Stimulated activated CD8-positive, alpha-beta memory T cell treated with anti-CD3 and anti-CD28 coated beads, Interleukin-4, amount 100 ng/mL, for 4 hours (primary cell): ENCODE measurements around the gene ZBED4.

ENCODE experiments used
- DNase-seq, 2 donors: peaks; one replicate each; pipeline ENCODE4 v3.0.0-alpha.2; 2020; ENCODE audit warnings: low read depth in 2 of 2, low spot score in 1 of 2

ZBED4 gene

DNA sequence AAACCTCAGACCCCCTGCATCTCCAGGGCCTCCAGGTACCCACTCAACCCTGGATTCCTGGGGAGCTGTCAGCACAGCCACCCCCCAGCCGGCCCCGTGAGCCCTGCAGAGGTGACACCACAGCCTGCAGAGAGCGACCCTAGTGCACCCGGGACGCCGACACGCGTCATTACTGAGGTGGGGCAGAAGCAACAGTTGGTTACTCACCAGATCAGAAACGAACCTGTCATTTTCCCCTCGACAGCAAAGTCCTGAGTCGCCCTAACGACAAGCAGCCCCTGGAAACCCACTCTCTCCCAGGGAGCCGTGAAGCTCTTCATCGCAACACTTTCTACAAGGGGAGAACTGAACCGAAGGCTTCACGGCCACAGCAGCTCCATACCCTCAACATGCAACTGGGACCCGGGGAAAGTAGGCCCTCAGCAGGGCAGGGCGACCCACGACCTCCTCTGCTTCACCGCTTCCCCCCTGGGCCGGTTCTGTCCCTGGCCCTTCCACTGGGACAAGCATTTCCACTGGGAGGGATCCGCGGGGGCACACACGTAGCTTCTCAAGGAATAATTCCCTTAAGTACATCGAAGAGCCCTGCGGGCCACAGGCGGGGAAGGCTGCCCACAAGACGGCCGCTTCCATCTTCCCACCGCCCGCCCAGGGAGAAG, 27.6 kb upstream of the ZBED4 start:
- DNase-seq = peak; percentile 27 to 53

DNA sequence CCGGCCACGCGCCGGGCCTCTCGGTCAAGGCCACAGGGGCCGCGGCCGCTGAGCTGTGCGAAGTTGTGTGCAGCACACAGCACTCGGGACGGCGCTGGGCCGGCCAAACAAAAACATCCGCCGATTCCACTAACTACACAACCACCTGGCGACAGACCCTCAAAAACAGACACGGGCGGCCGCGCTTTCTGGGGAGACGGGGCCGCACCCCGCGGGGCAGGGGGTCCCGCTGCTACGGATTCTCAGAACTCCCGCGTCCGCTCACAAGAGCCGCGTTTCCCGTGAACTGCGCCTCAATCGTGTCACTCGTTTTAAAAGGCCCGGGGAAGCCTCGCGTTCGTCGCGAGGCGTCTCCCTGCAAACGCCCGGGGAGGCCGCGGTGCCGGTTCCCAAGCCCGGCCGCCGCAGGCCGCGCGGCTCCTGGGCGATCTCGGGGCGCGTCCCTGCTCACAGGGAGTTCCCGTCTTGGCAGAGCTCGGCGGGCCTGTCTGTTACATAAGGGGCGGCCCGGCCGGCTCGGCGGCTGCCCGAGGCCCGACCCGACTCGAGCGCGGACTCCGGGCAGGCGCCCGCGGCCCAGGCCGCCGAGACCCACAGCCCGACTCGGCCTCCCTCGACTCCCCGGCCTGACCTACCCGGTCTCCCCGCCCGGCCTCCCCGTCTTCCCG, 26.9 kb upstream of the ZBED4 start:
- no peak for DNase-seq

DNA sequence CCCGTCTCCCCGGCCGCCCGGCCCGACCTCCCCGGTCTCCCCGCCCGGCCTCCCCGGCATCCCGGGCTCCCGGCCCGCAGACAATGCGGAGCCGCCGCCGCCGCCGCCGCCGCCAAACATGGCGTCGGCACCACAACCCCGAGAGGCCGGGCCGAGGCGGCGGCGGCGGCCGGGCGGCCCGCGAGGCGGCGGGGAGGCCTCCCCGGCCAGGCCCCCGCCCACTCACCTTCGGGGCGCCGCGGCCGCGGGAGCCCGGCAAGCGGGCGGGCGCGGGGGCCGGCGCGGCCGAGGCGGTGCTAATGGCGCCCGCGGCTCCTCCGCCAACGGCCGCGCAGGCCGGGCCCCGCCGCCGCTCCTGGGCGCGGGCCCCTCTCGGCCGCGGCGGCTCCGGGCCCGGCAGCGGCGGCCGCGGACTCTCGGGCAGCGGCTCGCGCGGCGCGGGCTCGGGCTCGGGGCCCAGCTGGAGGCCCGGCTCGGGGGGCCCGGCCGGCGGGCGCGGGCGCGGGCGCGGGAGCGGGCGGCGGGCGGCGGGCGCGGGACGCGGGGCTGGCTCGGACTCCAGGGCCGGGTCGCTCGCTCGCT, 26.3 kb upstream of the ZBED4 start:
- DNase-seq = no peak

DNA sequence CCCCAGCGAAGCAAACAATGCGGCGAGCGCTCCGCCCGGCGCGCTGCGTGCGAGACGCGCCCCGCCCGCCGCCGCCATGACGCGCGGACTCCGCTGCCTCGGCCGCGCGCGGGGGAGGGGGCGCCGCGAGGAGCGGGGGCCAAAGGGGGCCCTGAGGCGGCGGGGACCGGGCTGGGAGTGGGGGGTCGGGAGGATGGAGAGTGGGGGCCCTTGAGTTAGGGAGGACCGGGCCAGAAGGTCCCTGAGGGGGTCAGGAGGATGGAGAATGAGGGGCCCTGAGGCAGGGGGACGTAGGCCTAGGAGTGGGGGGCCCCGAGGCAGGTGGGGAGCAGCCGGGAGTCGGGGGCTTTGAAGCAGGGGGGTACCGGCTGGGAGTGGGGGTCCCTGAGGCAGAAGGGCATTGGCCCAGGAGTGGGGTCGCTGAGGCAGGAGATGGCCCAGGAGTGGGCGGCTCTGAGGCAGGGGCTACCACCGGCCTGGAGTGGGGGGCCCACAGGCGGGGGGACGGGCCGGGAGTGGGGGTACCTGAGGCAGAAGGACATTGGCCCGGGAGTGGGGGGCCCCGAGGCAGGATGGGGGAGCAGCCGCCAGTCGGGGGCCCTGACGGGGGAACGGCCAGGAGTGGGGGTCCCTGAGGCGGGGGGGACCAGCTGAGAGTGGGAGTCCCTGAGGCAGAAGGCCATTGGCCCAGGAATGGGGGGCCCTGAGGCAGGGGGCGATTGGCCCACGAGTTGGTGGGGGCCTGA, 25.6 kb upstream of the ZBED4 start, which contains the start of gene BRD1:
Gene BRD1, minus strand, starts transcription at position 21 of the 746 bp plus-strand sequence. CDS start 3,556 bp downstream, outside the sequence.
- no peak for DNase-seq

- DNase-seq = no peak
Observed at GRCh38 chr22:49828599-49828965, 25.1 kb upstream of the ZBED4 start.

GRCh38 chr22:49829044-49829853, 24.4 kb upstream of the ZBED4 start:
- DNase-seq = no peak

DNA sequence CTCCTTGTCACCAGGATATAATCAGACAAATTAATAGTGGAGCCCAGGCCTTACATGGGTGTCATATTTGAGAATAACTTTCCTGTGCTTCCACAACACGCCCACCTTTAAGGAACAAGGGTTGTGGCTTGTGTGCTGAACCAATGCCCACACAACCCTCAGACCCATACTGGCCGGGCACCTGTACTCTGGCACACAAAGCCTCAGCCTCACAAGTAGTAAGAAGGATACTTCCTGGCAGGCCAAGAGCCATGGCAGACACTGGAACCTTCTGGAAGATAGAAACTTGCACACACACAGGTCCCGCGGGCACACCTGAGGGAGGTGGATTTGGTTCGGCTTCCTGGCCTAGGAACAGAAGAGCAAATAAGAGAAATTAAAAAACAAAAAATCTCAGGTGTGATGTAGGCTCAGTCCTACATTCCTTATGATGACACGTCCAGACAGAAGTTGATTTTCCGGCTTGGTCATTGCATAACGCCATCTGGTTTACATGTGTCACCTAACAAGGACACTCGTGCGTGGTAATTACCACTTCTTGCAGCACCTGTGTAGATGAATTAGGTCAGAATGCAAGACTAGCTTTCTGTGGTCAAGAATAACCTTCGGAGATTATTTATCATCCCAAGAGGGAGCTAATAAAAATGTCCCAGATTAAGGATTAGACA, 20.2 kb upstream of the ZBED4 start:
- DNase-seq = no peak

GRCh38 chr22:49838771-49839717, 14.6 kb upstream of the ZBED4 start:
- DNase-seq = peak; percentile 70 to 80

- DNase-seq = no peak
Observed at GRCh38 chr22:49845241-49845640, 8.4 kb upstream of the ZBED4 start.

- DNase-seq = no peak
Observed at GRCh38 chr22:49845666-49846459, 7.8 kb upstream of the ZBED4 start.

DNA sequence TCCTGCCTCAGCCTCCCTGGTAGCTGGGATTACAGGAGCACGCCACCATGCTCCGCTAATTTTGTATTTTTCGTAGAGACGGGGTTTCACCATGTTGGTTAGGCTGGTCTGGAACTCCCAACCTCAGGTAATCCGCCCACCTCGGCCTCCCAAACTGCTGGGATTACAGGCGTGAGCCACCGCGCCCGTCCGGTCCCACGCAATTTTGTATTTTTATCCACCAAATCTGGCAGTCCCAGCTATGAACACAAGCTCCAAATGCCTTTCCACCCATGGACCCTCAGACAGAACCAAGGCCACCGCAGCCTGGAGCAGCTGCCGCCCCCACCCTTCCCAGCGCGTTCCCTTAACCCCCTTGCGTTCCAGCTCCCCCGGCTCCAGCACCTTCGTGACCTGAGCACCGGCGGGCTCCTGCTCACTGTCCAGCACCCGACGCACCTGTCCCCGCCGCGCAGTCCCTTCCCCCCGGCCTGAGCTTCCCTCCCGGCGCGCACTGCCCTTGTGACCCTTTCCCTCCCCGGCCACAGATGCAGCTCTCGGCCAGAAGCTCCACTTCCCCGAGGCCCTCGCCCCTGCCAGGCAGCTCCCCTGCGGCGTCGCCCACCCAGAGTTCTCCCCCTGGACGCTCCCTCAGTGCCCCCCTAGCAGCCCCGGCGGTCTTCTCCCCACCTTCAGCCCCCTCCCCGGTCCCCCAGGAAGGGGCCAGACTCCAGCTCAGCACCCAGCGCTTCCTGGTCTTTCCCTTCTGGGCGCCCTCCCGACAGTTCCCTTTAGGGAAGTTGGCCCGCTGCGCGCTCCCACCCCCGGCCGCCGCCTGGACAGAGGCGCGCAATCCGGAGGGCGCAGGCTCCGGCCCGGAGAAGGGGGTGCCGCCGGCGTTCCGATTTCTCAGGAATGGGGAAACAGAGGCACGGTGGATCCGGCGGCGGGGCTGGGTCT, 5.6 kb upstream of the ZBED4 start:
- DNase-seq = no peak

DNA sequence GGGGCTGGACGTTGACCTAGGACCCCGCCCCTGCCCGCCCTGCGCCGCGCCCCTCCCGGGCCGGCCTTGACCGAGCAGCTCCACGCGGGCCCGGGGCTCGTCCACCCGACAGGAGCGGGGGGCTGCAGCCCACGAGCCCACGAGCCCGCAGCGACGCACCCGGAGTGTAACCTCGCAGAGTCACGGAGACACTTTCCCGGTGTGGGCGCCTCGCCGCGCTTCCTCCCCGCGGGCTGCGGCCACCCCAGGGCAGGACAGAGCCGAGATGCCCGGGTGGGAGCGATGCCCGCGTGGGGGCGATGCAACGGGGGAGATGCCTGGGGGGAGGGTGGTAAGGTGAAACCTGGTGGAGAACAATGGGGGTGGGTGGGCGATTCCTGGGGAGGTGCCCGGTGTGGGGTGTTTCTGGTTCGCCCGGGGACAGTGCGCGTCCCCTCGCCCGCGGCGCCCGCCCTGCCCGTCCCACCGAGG, 4.9 kb upstream of the ZBED4 start:
- no peak for DNase-seq

DNA sequence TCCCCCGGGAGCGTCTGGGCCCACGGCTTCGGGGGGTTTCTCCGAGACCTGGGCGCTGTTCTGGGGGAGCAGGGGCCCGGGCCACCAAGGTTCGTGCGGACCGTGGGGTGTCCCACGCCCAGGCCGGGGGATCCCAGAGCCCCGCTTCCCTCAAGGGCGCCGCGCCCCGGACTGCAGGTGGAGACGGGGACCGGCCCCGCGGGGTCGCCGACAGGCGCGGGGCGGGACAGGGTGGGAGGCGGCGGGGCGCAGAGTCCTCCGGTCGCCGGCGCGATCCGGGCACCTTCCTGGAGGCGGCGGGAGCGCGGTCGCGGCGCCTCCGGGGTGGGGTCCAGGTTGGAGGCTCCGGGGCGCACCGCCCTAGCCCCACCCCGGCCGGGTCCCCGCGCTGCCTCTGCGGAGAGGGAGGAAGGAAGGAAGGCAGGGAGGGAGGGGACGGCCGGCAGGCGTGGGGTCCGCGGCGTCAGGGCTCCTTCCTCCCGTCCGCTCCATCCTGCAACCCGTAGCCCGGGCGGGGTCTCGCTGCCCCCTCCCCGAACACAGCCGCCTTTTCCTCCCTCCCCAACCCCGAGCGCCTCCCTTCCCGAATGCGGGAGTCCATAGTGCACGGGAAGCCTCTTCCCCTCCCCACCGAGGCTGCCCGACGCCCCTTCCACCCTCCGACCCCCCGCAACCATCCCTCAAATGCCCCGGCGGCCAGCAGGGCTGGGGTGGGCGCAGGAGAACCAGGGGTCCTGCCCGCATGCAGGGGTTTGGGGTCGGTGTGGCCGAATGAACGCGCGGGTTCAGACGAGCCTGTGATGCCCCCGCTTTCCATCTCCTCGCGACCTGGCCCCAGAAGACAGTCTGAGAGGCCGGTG, 4.3 kb upstream of the ZBED4 start:
- no peak for DNase-seq

DNA sequence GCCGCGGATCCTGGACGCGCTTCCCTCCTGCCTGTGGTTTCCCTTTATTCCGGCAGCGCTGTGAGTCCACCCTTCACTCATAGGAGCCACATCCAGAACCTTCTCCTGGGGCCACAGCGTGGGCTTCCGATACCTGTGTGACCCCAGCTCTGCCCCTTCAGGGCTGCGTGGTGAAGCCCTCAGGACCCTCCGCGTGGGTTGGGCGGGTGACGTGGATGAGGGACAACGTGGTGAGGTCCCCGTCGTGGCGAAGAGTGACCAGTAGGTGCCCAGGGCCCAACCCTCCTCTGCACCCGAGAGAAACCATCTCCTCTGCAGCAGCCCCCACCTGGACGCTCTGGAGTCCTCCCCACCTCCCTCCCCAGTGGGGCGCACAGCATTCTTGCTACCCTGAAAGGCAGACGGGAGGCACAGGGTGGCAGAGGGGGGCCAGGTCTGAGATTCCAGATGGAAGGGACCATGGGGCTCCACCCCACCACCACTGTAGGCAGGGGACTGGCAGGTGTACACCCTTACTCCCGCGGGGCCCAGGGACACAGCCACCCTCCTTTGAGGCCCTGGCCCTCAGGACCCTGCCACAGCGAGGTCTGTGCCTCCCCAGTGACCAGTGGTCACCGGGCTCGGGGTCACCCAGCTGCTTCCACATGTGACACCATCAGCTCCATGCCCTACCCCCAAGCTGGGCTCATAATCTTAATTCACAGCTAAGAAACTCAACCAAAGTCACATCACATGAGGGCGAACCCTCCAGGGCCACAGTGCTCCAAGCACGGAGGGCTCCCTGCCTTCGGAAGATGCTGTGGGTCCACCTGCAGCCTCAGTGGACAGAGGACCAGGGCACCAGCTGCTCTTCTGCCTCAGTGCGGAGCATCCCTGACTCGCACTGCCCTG, 3.4 kb upstream of the ZBED4 start:
- no peak for DNase-seq
